Amniotic stem cell (primary cell): ENCODE results near the gene NANS.
"Not testable (repeated sequence)": the region's sequence is repeated elsewhere in the genome, so short reads cannot be mapped to it uniquely, and the experiment has no call there.

Source experiments
- DNase-seq: peaks from one replicate; lab custom pipeline; 2025; lab: John Stamatoyannopoulos, UW

NANS gene

GRCh38 chr9:98039607-98040017 is 16.9 kb upstream of the NANS start:
- DNase-seq, result no peak

GRCh38 chr9:98040212-98040611 is 16.3 kb upstream of the NANS start:
- DNase-seq, result no peak

GRCh38 chr9:98043915-98044314 is 12.6 kb upstream of the NANS start:
- DNase-seq, result no peak

- DNase-seq, result no peak
Measured at GRCh38 chr9:98045234-98046179, 11.0 kb upstream of the NANS start.

- no peak for DNase-seq
Measured at GRCh38 chr9:98046180-98046543, 10.4 kb upstream of the NANS start.

GRCh38 chr9:98047002-98047401 is 9.5 kb upstream of the NANS start:
- no peak for DNase-seq

- no peak for DNase-seq
Measured at GRCh38 chr9:98049288-98050072, 7.1 kb upstream of the NANS start.

GRCh38 chr9:98050351-98050750 is 6.2 kb upstream of the NANS start:
- DNase-seq, result no peak

GRCh38 chr9:98054376-98054951 is 2.1 kb upstream of the NANS start:
- DNase-seq, result no peak

GRCh38 chr9:98057138-98057799 is 737 bp downstream of the NANS start:
- no peak for DNase-seq

GRCh38 chr9:98062161-98062560 is 5.6 kb downstream of the NANS start:
- DNase-seq, result no peak

GRCh38 chr9:98064623-98065392 is 8.3 kb downstream of the NANS start:
- DNase-seq, result no peak

GRCh38 chr9:98066235-98066634 is 9.7 kb downstream of the NANS start:
- no peak for DNase-seq

- DNase-seq, result no peak
Measured at GRCh38 chr9:98067184-98067583, 10.7 kb downstream of the NANS start.

- DNase-seq, result no peak
Measured at GRCh38 chr9:98069551-98069950, 13.0 kb downstream of the NANS start.

GRCh38 chr9:98070704-98071103 is 14.2 kb downstream of the NANS start:
- DNase-seq, result no peak

- no peak for DNase-seq
Measured at GRCh38 chr9:98071737-98072136, 15.2 kb downstream of the NANS start.

GRCh38 chr9:98074115-98074990 is 17.8 kb downstream of the NANS start:
- peak; percentile 35 for DNase-seq

GRCh38 chr9:98075332-98075805 is 18.8 kb downstream of the NANS start:
- DNase-seq, result peak; percentile 37

GRCh38 chr9:98076514-98076890 is 20.0 kb downstream of the NANS start:
- not testable (repeated sequence) for DNase-seq
